HG03095 (cell line): ENCODE data around the gene ABHD17C.

ENCODE experiments used
- ATAC-seq: cut with Tn5 transposase; IDR thresholded peaks from one replicate; pipeline ENCODE4 v1.9.1; 2021; ENCODE audit warnings: moderate library complexity; ENCODE audit not compliant: unreplicated experiment

Gene ABHD17C

GRCh38 chr15:80727596-80727995 is 32.5 kb downstream of the ABHD17C start:
- no peak for ATAC-seq

GRCh38 chr15:80730387-80730786 is 35.3 kb downstream of the ABHD17C start:
- ATAC-seq, result no peak

DNA sequence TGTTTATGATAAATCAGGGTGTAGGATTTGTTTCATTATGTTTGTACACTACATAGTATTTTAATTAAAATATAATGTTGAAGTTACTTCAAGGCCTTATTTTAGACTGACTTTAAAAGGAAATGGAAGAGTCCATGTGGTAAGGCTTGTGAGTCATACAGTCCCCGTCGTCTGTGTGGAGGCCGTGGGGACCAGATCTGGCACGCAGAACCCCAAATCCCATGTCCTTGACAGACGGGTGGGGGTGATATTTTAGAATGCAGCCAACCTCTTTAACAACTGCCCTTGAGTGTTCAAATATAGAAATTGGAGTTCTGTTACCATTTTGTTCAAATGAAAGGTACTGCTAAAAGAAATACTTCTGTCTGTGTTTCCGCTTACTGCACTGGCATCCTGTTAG is 35.8 kb downstream of the ABHD17C start:
- ATAC-seq, result no peak

- no peak for ATAC-seq
Observed at GRCh38 chr15:80732167-80732566, 37.1 kb downstream of the ABHD17C start.

DNA sequence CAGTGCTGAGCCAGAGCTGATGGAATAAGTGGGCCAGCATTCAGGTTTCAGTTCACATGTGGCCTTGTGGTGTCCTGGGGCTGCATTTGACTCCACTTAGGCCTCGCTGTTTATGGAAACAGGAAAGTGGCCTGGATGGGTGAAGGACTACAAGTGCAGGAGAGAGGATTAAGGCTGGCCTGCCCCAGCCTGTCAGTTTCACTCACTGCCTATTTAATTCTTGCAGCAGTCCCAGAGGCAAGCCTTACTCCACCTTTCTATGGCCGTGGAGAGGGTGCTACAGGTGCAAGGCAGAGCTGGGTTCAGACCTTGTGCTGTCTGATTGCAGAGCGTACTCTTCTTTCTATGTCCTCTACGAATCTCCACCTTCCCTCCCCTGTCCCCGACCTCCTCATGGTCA is 37.7 kb downstream of the ABHD17C start:
- no peak for ATAC-seq

GRCh38 chr15:80733460-80733859 is 38.4 kb downstream of the ABHD17C start:
- ATAC-seq, result no peak

DNA sequence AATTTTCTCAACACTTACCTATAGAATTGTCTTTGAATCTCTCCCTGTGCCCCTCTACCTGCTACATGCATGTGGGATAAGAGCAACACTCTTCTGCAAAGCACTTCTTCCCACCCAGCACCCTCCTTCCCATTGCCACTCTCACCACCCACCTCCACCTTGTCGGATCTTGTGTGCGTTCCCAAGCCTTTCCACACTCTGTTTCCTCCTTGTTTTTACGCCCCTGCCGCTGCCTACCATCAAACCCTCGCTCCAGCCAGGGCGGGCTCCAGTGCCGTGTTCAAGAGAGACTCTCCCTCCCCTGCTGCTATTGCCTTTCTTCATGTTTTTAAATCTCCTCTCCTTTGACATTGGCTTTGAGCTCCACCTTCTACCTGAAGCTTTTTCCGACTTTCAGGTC is 40.2 kb downstream of the ABHD17C start:
- ATAC-seq, result no peak

DNA sequence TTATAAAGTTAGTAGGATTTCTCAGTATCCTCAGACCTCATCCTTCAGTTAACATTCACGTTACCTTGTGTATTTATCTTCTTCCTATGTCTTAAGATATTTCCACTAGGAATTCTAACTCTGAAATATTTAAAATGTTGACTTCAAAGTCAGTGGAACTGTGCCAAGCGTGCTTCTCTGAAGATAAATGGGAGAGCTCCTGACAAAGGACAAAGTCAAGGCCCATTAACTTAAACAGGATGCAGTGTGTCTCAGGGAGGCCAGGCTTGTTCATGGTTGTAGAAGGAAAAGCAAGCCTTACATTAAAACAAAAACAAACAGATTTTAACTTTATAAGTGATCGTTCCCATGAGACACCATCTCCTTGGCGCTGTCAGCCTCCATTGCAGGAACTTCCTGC is 41.5 kb downstream of the ABHD17C start:
- no peak for ATAC-seq

DNA sequence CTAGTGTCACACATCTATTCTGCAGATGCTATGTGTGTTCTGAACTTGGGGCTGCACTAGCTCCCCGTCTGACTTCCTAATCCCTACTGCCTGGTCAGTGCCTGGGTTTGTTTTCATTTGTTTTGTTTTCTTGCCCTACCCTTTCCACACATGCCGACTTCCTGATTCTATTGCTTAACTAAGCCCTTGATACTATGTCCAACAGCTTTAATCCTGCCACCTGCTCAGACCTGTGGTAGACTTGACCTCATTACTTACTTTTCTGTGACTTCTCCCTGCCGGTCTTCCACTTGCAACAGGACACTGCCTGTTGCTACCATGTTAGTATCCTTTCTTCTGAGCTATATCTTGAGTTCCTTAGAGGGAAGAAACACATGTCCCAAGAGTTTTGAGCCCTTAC is 44.8 kb downstream of the ABHD17C start:
- no peak for ATAC-seq

DNA sequence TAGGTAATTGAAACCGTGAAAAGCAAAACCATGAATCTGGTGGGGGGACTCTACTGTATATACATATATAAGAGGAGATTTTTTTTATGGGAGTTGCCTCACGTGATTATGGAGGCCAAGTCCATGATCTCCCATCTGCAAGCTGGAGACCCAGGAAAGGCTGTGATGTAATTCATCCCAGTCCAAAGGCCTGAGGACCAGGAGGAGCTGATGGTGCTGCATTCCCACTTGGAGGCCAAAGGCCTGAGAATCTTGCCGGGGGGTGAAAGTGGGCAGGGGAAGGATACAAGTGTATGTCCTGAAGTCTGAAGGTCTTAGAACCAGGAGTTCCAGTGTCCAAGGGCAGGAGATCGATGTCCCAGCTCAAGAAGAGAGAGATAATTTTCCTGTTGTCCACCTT is 47.0 kb downstream of the ABHD17C start:
- no peak for ATAC-seq

GRCh38 chr15:80743189-80743833 is 48.2 kb downstream of the ABHD17C start:
- ATAC-seq, result no peak

GRCh38 chr15:80744415-80744814 is 49.3 kb downstream of the ABHD17C start:
- no peak for ATAC-seq

GRCh38 chr15:80744826-80745225 is 49.7 kb downstream of the ABHD17C start:
- ATAC-seq, result no peak

DNA sequence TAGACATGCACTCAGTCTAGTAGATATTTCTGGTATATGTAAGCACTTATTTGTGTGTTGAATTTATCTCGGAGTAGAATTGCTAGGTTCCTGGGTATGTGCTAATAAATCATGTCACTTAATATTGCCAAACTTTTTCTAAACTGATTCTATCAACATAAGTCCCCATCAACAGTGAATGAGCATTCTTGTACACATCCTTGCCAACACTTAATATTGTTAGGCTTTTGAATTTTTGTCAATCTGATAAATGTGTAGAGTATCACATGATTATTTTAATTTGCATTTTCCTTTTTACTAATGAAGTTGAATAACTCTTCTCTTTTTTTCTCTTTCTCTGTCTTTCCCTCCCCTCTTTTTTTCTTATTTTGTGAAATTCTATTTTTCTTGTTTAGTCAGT is 50.8 kb downstream of the ABHD17C start:
- ATAC-seq, result no peak

GRCh38 chr15:80747317-80748053 is 52.4 kb downstream of the ABHD17C start:
- no peak for ATAC-seq

GRCh38 chr15:80749589-80749988 is 54.5 kb downstream of the ABHD17C start:
- ATAC-seq, result no peak

- no peak for ATAC-seq
Observed at GRCh38 chr15:80750575-80750974, 55.5 kb downstream of the ABHD17C start.

- no peak for ATAC-seq
Observed at GRCh38 chr15:80752204-80752603, 57.1 kb downstream of the ABHD17C start.

GRCh38 chr15:80753161-80753560 is 58.1 kb downstream of the ABHD17C start:
- no peak for ATAC-seq

DNA sequence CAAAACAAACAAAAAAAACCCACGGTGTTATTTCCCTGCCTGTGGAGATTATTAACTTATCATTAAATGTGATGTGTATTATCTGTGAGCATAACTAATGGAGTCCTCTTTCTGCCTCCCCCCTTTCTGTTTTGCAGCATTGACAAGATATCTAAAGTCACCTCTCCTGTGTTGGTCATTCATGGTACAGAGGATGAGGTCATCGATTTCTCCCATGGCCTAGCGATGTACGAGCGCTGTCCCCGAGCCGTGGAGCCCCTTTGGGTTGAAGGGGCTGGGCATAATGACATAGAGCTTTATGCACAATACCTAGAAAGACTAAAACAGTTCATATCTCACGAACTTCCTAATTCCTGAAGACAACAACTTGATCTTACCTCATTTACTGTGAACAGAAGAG is 58.9 kb downstream of the ABHD17C start:
- ATAC-seq, result no peak

DNA sequence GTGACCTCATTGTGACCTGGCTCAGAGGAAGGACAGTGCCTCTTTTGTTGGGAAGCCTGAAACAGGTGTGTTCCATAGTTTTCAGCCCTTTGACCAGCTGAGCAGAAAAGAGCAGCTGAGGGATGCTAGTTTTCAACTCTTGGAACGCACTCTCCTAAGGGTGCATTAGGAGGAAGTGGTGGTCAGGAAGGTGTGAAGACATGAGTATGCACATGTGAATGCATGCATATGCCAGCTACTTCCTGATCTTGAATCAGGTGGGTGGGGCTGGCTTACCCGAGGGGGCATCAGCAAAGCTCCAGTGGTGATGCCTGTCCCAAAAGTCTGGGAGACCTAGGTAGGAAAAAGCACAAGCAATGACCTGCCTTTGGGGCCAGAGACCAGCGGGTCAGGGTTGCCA is 60.8 kb downstream of the ABHD17C start:
- no peak for ATAC-seq

- no peak for ATAC-seq
Observed at GRCh38 chr15:80758130-80758745, 63.1 kb downstream of the ABHD17C start.
